Stimulated activated CD4-positive, alpha-beta T cell treated with anti-CD3 and anti-CD28 coated beads, Interleukin-4, amount 100 ng/mL, for 4 hours (primary cell): ENCODE results near the gene RAPGEF5.

ENCODE experiments used
- DNase-seq, 2 experiments: peaks; one replicate each; pipeline ENCODE4 v3.0.0-alpha.2; 2020

The RAPGEF5 gene

DNA sequence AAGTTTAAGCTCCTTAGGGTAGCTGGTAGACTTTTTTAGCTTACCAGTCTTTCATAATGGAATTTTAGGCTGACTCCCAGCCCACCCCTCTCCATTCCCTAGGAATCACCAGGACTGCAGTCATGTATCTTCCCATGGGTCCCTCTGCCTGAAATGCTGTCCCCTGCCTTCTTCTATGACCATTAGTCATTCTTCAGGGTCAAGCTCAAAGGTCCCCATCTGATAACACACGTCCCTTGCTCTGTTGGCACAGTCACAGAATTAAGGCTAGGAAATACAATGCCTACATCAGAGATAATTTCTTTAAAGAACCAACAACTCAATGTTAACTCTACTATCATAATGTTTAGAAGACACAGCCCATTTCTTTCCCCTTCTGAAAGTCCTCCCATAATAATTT, 140.6 kb downstream of the RAPGEF5 start:
- DNase-seq: no peak

- no peak for DNase-seq
Observed at GRCh38 chr7:22214000-22214399, 143.0 kb downstream of the RAPGEF5 start.

GRCh38 chr7:22213081-22213480, 143.9 kb downstream of the RAPGEF5 start:
- DNase-seq: no peak

DNA sequence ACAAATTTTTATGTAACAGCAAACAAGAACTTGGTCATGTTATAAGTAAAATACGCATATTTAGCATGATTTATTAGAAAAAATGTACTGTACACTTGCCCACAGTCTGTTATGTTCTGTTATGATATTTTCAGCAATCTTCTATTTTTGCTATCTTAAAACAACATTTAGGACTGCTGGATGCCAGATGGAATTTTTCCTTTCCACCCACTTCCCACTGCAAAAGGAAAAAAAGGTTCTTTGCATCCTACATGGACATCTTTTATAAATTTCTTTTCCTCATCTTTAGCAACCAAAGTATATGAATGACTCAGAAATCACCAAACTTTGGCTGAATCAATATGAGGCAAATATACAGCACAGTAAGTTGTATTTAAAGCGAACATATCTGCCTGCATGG, 146.0 kb downstream of the RAPGEF5 start:
- no peak for DNase-seq

DNA sequence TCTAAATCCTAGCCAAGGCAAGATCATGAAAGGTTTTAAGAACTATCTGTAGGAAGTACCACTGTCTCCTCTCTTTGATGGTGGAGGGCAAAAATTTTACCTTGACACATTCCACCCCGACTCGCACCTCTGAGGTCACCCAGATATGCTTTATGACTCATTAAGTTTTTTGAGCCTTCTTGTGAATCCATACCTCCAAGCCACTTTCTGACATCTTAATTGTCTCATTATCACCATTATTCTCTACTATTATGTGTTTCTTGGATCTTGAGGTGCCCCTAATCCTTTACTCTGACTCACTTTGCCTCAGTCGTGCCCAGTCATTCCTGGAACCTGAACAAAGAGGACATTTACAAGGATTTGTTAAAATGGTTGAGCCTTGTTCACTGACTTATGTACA, 146.6 kb downstream of the RAPGEF5 start:
- DNase-seq: no peak

- no peak for DNase-seq
Observed at GRCh38 chr7:22208799-22209198, 148.2 kb downstream of the RAPGEF5 start.

- DNase-seq: no peak
Observed at GRCh38 chr7:22207724-22208225, 149.2 kb downstream of the RAPGEF5 start.

- no peak for DNase-seq
Observed at GRCh38 chr7:22205631-22206030, 151.3 kb downstream of the RAPGEF5 start.

GRCh38 chr7:22204312-22204711, 152.6 kb downstream of the RAPGEF5 start:
- DNase-seq: no peak

DNA sequence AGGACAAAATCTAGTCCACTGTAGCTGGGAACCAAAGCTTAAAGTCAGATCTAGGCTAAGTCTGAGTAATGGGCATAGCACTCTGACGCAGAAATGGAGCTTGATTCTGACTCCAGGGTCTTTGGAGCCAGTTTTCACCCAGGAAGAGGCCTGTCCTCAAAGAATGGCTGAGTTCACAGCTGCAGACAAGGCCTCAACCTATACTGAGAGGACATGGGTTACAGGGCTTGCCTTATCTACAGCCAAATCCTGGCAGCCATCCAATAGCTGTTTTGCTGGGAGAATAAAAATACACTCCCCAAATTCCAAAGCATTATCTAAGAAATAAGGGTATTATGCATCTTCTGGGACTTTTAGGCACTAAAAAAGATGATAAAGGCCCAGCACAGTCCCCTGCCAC, 154.8 kb downstream of the RAPGEF5 start:
- no peak for DNase-seq

DNA sequence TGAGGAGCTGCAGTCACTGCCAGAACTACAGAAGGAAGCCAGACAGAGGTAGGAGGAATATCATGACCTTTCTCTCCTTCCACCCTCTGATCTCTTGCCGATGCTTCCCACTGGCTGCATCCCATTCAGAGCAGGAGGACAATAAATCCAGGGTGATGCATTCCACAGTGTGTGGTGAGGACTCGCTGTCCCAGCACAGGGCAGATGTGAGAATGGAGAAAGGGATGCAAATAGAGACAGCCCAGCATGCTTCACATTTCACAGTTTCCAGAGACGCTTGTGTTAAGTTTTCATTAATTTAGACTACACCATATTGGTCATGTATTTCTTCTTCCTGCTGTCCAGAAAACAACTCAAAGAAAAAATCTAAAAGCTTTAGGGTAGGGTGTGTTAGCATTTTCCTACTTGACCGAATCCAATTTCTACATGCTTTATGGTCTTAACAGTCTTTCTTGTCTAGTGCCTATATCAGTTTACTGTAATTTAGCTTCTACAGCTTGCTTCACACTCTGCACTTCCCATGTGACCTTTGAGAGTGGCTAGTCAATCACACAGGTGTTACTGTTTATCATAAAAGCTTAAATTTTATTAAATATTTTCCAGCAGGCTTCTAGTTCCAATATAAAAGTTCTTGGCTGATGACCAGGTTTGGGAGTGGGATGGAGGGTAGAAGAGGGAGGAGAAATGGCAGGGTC, 155.6 kb downstream of the RAPGEF5 start:
- DNase-seq: no peak

- DNase-seq: no peak
Observed at GRCh38 chr7:22200777-22201176, 156.2 kb downstream of the RAPGEF5 start.

DNA sequence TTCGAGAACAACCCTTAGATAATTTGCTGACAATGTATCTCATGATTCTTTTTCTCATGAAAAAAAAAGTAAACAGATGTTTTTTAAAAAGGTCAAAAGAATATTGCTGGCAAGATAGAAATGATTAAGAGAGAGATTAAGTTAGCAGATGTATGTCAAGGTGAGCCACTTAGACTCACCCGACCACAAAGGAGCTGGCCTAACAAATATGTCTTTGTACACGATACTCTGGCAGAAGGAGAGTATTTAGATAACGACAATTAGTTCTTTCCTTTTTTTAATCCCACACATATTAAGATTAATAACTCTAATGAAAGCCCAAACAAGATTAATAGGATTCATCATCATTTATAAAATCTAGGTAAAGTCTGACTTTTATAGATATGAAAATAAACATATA, 156.7 kb downstream of the RAPGEF5 start:
- no peak for DNase-seq

DNA sequence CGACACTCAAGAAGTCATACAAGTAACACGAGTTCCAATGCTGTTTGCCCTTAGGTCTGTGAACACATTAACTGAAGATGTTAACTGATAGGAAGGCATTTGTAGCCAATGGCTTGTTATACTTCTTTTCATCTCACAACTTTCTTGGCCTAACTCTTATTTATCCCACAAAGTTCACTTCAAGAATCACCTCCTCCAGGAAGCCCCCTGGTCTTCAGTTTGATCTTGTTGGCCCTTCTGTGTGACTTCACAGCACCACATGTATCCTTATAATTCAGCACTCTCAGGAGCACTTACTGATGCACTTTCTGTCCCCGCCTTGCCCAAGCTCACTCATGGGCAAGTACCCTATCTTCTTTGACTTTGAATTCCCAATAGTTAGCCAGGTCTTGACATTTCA, 159.6 kb downstream of the RAPGEF5 start:
- DNase-seq: no peak

GRCh38 chr7:22196429-22196828, 160.5 kb downstream of the RAPGEF5 start:
- no peak for DNase-seq

DNA sequence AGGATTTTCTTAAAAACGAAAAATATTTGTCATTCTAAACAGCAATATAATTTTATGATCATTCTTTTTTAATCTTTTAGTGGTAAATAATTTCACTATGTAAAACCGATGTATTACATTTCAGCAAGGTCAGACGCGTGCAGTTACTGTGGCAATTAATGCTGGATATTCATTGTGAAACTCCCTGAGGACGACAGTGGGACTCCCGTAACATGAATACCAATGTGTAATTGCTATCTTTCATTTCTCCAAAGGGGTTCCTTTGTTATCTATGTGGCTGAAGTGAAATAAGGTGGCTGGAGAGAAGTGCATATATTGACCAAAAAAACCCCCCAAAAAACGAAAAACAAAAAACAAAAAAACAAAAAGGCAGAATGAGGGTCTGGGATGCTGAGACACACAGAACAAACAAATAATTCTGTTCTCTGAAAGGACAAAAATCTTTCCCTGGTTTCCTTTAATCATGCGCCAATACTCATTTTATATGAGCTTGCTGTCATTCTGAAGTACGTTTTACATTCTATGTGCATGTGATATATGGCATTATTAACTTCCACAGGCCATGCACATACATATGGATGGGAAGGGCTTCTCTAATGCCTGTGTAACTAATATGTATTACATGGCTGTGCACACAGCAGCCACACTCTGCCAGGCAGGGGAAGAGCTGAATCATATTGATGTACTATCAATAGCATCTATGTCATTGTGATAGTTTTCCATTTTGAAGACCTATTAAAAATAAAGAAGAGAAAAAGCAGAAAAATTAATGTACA, 161.4 kb downstream of the RAPGEF5 start:
- no peak for DNase-seq

DNA sequence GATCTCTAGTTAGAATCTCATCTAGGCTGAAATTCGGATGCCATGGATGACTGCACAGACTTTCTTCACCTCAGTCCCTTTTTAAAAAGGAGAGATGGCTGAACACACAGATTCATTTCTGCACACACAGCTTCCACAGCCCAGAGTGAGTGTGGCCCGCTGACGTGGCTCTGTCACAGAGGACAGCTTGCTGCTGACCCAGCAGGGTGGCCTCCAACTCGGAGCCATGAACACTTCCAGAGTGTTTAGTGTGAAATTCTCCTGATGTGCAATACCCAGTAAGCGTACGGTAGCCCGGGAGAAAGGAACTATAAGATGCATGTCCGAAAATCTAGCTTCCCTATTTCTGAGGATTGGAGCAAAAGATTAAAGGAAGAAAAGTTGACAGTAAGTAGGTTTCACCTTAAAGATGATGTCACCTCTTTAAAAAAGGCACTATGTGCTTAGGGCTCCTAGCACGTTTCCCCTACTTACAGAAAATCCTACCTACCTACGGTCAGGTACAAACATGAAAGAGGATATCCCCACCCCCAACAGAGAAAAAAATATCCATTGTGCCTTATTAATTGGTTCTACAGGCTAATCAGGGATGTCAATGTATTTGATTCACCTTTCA, 162.2 kb downstream of the RAPGEF5 start:
- no peak for DNase-seq

GRCh38 chr7:22193450-22193983, 163.4 kb downstream of the RAPGEF5 start:
- DNase-seq: no peak

DNA sequence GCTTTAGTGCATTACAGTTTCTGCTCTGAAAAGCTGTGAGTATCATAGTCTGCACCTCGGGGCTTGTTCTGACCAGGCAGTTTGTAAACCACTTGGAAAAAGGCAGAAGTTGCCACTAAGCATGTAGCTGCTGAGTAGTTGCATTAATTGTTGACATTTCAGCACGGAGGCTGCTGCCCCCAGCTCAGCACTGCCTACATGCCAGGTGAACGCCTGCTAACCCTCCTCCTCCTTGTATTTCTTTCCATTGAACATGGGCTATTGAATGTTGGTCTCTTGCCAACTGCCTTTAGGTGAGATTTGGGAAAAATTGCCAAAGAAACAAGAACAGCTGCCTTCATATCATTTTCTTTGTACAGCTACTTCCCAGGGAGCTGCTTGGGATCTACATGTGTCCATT, 164.2 kb downstream of the RAPGEF5 start:
- DNase-seq: no peak

- DNase-seq: no peak
Observed at GRCh38 chr7:22190736-22191135, 166.2 kb downstream of the RAPGEF5 start.

GRCh38 chr7:22189741-22190140, 167.2 kb downstream of the RAPGEF5 start:
- no peak for DNase-seq

DNA sequence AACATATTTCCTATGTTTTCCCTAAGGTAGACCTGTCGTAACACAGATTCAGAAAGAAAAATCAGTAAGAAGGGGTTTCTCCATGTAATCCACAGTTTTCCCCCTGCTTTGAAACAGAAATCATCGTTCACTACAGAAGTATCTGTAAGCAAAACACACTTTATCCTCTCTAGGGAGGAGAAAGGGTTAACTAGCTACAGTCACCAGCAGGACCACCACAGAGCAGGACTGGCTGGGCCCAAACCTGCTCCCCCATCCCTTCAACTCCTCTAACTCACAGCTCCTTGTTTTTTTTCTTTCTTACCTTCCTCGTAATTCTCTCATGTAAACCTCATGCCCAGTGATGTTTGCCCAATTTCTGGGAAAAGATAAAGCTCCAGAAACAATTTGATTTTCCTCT, 167.7 kb downstream of the RAPGEF5 start:
- DNase-seq: no peak

- DNase-seq: no peak
Observed at GRCh38 chr7:22187691-22188348, 169.1 kb downstream of the RAPGEF5 start.
